GM21723 (cell line): Measurements from ENCODE around the gene PTGS1.

Experiments used
- ATAC-seq: cut with Tn5 transposase; IDR thresholded peaks from one replicate; pipeline ENCODE4 v1.9.1; 2021; ENCODE audit warnings: mild to moderate bottlenecking, moderate library complexity; ENCODE audit not compliant: unreplicated experiment

The PTGS1 gene

DNA sequence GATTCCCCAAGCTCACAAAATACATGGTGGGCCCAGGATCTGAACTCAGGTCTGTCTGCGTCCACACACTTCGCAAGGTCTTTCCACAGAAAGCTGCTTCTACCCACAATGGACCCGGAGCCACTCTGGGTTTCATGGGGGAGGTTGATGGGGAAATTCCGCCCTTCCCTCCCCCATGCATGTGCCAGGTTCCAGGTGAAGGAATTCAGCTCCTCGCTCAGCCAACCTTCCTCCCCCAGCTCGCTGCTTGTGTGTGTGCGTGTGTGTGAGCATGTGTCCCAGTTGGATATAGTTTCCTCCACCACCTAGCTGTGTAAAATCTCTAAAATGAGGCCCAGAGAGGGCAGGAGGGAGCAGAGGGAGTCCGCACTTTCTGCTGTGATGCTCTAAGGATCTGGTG, 1.0 kb downstream of the PTGS1 start:
- no peak for ATAC-seq

DNA sequence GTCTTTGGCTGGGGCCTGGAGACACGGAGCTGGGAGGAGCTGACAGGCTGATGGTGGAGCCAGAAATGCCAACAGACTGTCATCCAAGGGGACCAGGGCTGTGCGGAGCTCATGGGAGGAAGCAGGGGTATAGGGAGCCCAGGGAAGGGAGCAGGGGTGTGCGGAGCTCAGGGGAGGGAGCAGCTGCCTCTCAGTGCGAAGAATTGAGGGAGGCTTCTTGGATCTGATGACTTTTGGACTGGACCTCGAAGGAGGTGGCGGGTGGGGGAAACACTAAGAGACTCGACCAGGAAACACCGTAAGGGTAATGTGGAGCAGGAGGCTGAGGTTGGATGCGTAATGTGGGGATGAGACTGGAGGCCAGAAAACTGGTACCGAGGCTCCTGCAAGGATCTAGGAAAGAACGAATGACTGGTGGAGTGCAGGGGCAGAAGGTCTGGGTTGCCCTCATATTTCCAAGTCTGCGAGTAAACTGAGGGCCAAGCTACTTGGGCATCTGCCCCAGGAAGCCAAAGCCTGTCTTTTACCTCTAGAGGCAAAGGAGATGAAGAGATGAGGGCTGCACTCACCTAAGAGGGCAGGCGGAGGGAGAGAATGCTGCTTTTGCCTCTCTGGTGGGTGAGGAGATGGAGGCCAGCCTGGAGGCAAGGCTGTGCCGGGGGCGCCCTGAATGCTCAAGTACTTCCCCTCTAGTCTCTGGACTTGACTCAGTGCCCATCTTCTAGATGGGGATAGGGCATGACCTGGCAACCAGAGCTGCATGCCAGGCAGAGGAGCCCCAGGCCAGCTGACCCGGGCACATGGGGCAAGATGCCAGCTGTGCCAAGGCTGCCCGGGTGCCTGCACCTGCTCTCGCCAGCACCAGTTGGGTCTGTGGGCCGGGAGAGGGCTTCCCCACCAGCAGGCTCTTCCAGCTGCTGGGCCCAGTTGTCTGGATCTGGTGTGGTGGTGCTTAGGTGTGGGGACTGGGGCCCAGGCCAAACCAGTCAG, 2.3 kb downstream of the PTGS1 start:
- ATAC-seq, result no peak

DNA sequence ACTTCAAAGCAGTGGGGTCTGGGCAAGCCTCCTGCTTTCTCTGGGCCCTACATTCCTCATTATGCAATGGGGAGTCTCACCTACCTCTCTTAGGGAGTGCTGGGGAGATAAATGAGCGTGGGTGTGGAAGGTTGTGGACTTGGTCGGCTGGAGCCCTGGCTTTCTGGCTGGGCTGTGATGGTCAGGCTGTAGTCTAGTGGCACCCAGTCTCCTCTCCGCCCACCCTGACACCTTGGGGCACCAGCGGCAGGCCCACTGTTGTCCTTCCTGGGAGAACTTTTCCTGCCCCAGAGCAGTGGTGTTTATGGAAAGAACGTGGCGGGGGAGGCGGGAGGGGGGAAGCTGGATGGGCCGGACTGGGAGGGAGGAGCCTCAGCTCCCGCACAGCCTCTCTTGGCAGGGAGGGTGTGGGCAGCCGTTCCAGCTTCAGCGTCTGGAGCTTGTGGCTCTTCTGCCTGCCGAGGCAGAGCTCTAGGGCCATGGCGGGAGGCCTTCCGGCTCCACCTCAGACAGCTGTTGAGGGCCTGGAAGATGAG, 4.1 kb downstream of the PTGS1 start:
- no peak for ATAC-seq

DNA sequence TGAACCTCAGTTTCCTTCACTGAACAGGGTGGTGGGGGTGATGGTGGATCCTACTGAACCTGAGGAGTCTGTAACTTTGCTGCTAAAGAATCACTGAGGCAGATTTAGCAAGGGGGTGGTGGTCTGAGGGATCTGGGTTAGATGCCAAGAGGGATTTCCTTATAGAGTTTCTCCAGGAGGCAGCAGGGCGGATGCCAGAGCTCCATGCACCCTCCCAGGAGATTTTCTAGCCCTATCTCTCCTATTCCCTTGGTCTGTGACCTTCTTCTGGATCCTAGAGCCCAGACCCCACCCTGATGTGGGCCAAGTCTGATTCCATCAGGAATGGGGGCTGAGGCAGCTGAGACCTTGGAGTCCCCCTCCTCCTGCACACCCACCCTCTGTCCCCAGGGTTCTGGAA, 6.0 kb downstream of the PTGS1 start:
- no peak for ATAC-seq

DNA sequence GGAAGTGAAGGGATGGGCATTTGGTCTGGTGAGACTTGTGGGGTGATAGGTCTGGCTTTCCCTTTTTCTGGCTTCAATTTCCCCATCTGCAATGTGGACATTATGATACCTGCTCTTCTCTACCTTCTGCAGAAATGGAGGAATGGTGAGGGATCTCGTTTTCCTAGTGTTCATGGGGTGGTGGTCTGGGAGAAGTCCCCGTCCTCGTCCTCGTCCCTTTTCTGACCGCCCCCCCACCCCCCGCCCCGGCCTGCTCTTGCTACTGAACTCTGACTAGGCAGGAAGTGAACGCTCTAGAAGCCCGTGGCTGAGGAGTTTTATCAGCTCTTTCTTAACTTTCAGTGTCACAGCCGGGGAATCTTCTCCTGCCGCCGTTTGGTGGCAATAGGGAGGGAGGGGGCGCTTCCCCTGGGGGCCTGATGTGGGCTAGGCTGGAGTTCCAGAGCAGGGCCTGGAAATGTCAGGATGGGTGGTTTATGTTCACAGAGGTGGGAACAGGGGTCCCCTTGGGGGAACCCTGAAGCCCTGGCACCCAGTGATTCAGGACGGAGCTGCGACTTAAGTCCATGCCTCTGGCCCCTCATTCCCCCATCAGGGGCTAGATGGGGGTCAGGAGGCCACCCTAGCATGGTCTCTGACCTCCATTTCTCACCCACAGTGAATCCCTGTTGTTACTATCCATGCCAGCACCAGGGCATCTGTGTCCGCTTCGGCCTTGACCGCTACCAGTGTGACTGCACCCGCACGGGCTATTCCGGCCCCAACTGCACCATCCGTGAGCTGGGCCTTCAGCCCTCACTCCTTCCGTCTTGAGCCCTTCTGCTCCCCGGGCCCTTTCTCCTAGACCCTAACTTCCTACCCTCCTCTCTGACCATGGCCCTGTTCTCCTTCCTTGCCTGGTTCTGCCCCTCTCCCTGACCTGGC, 6.7 kb downstream of the PTGS1 start:
- no peak for ATAC-seq

DNA sequence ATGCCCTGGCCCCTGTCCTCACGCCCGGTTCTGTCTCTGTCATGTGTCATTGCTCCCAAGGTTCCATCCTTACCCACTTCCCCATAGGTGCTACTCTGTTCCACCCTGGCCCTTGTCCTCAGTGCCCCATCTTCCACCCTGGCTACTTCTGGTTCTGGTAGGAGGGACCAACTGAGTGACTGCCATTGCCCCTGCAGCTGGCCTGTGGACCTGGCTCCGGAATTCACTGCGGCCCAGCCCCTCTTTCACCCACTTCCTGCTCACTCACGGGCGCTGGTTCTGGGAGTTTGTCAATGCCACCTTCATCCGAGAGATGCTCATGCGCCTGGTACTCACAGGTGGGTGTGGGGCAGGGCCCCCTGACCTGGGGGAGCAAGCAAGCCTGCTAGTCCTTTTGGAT, 7.4 kb downstream of the PTGS1 start:
- no peak for ATAC-seq

DNA sequence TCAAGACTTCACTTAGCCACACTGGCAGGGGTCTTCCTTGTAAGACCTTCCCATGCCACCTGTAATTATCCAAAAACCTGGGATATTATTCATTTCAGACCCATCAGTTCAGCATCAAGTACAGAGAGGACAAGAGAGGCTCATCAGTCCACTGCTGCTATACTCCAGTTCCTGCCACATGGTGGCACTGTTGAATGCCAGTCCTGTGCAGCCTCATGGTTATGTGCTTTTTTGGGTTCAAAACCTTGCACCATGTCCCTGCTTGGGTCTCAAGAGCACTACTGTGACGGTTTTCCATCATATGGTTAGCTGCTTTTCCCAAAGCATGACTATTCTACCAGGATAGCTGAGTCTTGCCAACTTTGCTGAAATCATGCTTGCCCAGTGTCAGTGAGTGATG, 8.5 kb downstream of the PTGS1 start:
- no peak for ATAC-seq

DNA sequence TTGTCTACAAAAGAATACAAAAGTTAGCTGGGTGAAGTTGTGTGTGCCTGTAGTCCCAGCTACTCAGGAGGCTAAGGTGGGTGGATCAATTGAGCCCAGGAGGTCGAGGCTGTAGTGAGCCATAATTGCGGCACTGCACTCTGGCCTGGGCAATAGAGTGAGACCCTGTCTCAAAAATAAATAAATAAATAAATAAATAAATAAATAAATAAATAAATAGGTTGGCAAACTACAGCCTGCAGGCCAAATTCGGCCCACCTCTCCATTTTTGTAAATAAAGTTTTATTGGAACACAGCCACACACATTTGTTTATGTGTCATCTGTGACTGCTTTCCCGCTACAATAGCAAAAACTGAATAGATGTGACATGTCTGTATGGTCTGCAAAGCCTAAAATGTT, 9.5 kb downstream of the PTGS1 start:
- ATAC-seq, result no peak

DNA sequence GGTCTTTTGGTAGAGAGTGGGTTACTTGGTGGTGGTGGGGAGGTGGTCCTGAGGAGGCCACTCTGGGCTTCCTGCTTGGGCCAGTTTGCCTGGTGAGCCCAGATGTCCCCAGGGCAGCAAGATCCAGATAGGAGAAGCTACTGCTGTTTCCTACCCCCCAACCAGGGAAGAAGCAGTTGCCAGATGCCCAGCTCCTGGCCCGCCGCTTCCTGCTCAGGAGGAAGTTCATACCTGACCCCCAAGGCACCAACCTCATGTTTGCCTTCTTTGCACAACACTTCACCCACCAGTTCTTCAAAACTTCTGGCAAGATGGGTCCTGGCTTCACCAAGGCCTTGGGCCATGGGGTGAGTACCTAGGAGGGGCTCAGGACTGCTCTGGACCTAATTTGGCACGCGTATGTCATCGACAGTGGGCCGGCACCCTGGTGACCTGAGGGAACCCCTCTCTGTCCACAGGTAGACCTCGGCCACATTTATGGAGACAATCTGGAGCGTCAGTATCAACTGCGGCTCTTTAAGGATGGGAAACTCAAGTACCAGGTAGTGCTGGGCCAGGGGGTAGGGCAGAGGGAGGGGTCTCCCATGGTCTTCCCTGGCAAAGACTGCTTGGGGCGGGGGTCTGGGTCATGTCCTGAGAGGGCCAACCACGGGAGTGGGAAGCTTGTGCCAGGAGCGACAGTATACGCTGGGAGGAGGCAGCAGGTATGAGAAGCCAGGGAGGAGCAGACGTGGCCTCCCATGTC, 10.6 kb downstream of the PTGS1 start:
- ATAC-seq, result no peak

DNA sequence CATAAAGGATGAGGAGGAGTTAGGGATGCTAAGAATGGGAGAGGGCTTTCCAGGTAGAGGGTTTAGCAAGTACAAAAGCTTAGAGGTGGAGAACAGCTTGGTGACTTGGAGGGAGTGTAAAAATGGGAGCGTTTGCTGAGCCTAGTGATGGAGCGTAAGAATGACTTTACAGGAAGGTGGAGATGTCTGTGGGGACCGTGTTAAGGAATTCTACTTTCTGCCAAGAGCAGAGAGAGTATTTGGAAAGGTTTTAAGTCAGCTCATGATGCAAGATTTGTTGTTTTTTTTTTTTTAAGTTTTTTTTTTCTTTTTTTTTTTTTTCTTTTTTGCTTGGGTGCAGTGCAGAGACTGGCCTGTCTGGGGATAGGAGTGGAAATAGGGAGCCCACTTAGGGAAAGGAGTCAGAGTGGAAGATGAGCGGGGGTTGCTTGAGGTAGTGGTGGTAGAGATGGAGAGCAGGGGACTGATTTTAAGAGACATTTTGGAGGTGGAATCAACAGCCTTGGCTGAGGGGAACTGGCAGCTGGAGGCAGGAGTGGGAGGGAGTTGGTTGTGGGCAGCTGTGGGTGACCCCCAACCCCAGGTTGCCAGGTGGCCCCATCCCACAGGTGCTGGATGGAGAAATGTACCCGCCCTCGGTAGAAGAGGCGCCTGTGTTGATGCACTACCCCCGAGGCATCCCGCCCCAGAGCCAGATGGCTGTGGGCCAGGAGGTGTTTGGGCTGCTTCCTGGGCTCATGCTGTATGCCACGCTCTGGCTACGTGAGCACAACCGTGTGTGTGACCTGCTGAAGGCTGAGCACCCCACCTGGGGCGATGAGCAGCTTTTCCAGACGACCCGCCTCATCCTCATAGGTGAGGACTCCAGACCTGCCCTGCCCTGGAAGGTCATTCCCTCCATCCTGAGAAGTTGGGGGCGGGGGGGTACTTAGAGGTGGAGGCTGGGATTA, 12.4 kb downstream of the PTGS1 start:
- no peak for ATAC-seq

DNA sequence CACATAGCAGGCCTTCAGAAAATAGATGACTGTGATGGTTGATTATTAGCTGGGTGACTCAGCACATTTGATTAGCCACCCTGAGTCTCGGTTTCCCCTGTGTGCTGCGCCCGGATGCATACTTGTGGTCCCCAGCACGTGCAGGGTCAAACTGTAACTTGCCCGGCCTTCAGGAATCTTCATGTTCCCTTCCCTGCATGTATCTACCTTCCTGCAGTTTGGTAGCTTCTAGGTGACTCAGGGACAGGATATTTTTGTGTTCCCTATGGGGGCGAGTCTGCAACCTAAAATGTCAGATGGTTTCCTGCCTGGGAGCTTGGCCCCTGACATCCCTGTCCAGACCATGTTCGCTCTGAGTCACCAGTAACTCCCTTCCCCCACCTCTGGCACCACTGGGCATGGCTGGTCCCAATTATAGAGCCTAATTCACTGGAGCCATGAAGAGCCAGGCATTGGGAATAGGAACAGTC, 13.2 kb downstream of the PTGS1 start:
- ATAC-seq, result no peak

DNA sequence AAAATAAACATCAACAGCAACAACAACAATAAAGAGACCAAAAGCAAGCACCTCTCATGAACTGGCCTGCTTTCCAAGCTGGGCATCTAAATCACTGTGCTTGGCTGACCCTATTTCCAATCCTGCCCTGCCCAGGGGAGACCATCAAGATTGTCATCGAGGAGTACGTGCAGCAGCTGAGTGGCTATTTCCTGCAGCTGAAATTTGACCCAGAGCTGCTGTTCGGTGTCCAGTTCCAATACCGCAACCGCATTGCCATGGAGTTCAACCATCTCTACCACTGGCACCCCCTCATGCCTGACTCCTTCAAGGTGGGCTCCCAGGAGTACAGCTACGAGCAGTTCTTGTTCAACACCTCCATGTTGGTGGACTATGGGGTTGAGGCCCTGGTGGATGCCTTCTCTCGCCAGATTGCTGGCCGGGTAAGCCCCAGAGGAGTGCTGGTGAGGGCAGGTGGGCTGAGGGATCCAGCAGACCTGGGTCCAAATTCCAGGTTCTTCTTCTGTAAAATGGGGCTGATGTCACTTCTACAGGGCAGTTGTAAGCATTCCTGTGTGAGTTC, 15.6 kb downstream of the PTGS1 start:
- no peak for ATAC-seq

DNA sequence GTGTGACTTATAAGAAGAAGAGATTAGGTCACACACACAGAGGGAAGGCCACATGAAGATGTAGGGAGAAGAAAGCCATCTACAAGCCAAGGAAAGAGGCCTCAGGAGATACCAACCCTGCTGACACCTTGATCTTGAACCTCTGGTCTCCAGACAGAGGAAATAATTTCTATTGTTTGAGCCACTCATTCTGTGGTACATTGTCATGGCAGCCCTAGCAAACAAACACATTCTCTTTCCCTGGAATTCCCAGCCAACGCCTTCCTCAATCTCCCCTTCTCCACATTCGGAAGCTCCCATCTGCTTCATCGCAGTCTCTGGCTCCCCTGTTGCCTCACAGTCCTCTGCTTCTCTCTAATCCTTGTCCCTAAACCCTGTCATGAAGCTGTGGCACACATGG, 16.7 kb downstream of the PTGS1 start:
- ATAC-seq, result no peak

DNA sequence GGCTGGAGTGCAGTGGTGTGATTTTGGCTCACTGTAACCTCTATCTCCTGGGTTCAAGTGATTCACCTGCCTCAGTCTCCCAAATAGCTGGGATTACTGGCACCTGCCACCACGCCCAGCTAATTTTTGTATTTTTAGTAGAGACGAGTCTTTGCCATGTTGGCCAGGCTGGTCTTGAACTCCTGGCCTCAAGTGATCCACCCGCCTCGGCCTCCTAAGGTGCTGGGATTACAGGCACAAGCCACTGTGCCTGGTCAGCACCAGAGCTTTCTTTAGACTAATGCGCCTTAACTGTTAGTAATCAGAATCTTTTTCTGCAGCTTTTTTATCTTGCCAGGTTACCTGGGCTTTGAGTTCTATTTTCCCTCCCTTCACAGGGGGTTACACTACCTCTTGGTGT, 18.4 kb downstream of the PTGS1 start:
- no peak for ATAC-seq

DNA sequence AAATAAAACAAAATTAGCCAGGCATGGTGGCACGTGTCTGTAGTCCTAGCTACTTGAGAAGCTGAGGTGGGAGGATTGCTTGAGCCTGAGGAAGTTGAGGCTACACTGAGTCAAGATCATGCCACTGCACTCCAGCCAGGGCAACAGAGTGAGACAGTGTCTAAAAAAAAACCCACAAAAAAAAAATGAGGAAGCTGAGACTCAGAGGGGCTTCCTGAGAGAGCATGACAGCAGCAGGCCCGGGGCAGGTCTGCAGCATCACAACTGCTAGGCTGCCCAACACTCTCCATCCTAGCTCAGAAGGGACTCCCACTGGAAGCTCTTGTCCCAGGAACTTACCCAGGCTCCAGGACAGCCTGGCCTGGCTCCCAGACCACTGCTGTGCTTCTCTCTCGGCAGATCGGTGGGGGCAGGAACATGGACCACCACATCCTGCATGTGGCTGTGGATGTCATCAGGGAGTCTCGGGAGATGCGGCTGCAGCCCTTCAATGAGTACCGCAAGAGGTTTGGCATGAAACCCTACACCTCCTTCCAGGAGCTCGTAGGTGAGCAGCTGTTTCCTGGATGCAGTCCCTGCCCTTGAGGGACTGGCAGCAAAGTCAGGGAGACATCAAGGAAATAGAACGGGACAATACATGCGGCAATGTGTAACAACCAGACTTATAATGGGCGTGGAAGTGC, 19.1 kb downstream of the PTGS1 start:
- no peak for ATAC-seq

DNA sequence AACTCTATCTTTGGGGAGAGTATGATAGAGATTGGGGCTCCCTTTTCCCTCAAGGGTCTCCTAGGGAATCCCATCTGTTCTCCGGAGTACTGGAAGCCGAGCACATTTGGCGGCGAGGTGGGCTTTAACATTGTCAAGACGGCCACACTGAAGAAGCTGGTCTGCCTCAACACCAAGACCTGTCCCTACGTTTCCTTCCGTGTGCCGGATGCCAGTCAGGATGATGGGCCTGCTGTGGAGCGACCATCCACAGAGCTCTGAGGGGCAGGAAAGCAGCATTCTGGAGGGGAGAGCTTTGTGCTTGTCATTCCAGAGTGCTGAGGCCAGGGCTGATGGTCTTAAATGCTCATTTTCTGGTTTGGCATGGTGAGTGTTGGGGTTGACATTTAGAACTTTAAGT, 21.5 kb downstream of the PTGS1 start:
- ATAC-seq, result no peak

DNA sequence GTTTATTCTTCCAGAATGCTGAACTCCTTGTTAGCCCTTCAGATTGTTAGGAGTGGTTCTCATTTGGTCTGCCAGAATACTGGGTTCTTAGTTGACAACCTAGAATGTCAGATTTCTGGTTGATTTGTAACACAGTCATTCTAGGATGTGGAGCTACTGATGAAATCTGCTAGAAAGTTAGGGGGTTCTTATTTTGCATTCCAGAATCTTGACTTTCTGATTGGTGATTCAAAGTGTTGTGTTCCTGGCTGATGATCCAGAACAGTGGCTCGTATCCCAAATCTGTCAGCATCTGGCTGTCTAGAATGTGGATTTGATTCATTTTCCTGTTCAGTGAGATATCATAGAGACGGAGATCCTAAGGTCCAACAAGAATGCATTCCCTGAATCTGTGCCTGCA, 21.9 kb downstream of the PTGS1 start:
- ATAC-seq, result no peak

DNA sequence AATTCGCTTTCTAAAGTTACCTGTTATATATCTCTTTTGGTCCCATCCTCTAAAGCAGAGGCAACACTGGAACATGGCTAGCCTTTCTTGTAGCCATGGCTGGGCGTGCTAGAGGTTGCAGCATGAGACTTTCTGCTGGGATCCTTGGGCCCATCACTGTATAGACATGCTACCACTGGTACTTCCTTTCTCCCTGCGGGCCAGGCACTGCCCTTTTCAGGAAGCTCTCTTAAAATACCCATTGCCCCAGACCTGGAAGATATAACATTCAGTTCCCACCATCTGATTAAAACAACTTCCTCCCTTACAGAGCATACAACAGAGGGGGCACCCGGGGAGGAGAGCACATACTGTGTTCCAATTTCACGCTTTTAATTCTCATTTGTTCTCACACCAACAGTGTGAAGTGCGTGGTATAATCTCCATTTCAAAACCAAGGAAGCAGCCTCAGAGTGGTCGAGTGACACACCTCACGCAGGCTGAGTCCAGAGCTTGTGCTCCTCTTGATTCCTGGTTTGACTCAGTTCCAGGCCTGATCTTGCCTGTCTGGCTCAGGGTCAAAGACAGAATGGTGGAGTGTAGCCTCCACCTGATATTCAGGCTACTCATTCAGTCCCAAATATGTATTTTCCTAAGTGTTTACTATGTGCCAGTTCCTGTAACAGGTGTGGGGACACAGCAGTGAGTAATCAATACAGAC, 22.6 kb downstream of the PTGS1 start:
- ATAC-seq, result no peak
